ENCODE results near the gene SPECC1. TPM values are rescaled to one million over a fixed set of nuclear protein-coding genes. Genes with fewer than 3 reads are reported as not detected.

SPECC1 gene
- total and polyA plus RNA-seq, 9 of the 15 experiments (the other 6 are each of a cell fraction or from before 2014, with no cell fraction given), result 2.4 to 19.6 (median 14.7) TPM

DNA sequence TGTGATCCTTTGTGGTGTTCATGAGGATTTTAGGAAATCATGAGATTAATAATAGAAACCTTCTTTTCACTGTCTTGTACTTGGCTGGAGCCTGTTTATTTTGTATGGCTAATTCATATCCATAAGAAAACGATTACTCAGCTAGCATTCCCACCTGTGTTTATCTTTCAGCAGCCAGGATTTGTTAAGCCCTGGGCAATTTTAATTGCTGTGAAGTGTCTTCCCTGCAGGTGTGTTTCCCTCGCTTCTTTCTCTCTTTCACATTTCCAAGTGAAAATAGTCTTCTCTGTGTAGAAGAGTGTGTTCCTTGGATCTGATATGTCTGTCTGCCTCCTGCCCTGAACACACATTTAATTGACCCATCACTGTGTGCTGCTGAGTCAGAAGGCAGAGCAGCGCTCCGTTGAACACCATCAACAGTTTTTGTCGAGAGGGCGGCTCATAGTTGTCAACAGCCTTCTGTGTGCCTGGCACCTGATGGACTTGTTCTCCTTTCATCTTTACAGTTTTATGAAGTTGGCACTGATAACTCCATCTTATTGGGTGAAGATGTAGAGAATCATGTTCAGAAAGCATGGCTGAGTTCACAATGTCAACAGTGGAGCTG, 83.2 kb downstream of the SPECC1 start:
- intact Hi-C loops (cut with micrococcal nuclease), result loop anchor here (10.0 kb wide), 1 partner anchor 78 kb away; no protein-coding TSS in a partner anchor
- Histone ChIP-seq H3K27me3 (ENCODE audit: control insufficient read depth in 2 of 2, insufficient read depth in 2 of 2, low read length in 2 of 2) (no peaks in the 10 kb centered on the region), H3K9me1 (ENCODE audit: control insufficient read depth, insufficient read depth, low read length) (no peaks in the 10 kb centered on the region), H3K9me3 (replicated peaks; ENCODE audit: control insufficient read depth, insufficient read depth, low read depth, low read length) (no peaks in the 10 kb centered on the region), H3K4me2 (ENCODE audit: insufficient read depth, low read length) (no peak overlapping the region), H2AFZ (ENCODE audit: low read depth, low read length) (no peak overlapping the region), H3K79me2 (ENCODE audit: control insufficient read depth, insufficient read depth, low read length) (no peaks in the 10 kb centered on the region), H3K4me3 (no peak overlapping the region), H3K9ac (ENCODE audit: insufficient read depth in 1 of 2, low read depth in 2 of 2, low read length in 2 of 2) (no peak overlapping the region), H3K27ac (ENCODE audit: extremely low read depth, low read depth, low read length) (no peak overlapping the region), H3K4me1 (replicated peaks in 1 of 2; ENCODE audit: control insufficient read depth in 2 of 2, insufficient read depth in 2 of 2, low read length in 2 of 2) (no peaks in the 10 kb centered on the region; a peak in 2 of 5 replicates), H3K36me3 (ENCODE audit: control insufficient read depth, insufficient read depth, low read length) (no peaks in the 10 kb centered on the region), H4K20me1 (replicated peaks; ENCODE audit: control insufficient read depth, insufficient read depth, low read length) (no peaks in the 10 kb centered on the region)
- WGBS (ENCODE audit: insufficient coverage, low coverage, missing lambda C conversion rate), result 42% methylated on average over 5 of the region's 6 CpGs
- BruUV-seq (replicated peaks), result no TSS peak
- TF ChIP-seq RCOR1 (IDR thresholded peaks at IDR 0.05; ENCODE audit: borderline replicate concordance in 1 of 2, low read depth in 2 of 2, low read length in 2 of 2), result no peak
- TF ChIP-seq TGIF2 (CRISPR knock-in tag; IDR thresholded peaks at IDR 0.05), result no peak
- no peak for TF ChIP-seq HNRNPL (IDR thresholded peaks at IDR 0.05; ENCODE audit: low read depth, low read length)
- no peak for TF ChIP-seq KHSRP (IDR thresholded peaks at IDR 0.05)
- TF ChIP-seq RUNX1 (IDR thresholded peaks at IDR 0.05; ENCODE audit: low read depth), result no peak
- TF ChIP-seq HOXB6 (CRISPR knock-in tag; IDR thresholded peaks at IDR 0.05; ENCODE audit: borderline replicate concordance), result no peak
- TF ChIP-seq, protein P1, sequence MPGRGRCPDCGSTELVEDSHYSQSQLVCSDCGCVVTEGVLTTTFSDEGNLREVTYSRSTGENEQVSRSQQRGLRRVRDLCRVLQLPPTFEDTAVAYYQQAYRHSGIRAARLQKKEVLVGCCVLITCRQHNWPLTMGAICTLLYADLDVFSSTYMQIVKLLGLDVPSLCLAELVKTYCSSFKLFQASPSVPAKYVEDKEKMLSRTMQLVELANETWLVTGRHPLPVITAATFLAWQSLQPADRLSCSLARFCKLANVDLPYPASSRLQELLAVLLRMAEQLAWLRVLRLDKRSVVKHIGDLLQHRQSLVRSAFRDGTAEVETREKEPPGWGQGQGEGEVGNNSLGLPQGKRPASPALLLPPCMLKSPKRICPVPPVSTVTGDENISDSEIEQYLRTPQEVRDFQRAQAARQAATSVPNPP (IDR thresholded peaks at IDR 0.05; ENCODE audit: borderline replicate concordance, insufficient read depth, insufficient read length), result no peak
- no peak for TF ChIP-seq NR4A1 (CRISPR knock-in tag; IDR thresholded peaks at IDR 0.05)
- TF ChIP-seq NR4A1 (tag; IDR thresholded peaks at IDR 0.05), result no peak
- no peak for TF ChIP-seq BCL6 (CRISPR knock-in tag; IDR thresholded peaks at IDR 0.05)
- TF ChIP-seq ETV5 (CRISPR knock-in tag; IDR thresholded peaks at IDR 0.05; ENCODE audit: low read depth), result no peak
- no peak for TF ChIP-seq CBFA2T2 (conservative IDR thresholded peaks at IDR 0.05)
- TF ChIP-seq KLF1 (tag; IDR thresholded peaks at IDR 0.05), result no peak
- FAIRE-seq, result no peak
- DNase-seq (ENCODE audit: extremely low read depth in 1 of 4, low spot score in 3 of 4), result no peak
- ChIA-PET POLR2A (interaction anchor here (0.7 kb wide), 1 partner anchor 9 kb away, joined by 3 read pairs; no protein-coding TSS in a partner anchor), CTCF (ENCODE audit: low intra/inter-chr PET ratio) (no interaction called here)
- in situ Hi-C loops (cut with MboI), result no loop called here
- no peak for ATAC-seq
